Loucy (cell line): ENCODE measurements around the gene SNHG17.

Source experiments
- H2AFZ ChIP-seq: fragments of 200-600 bp; sonication (generic); 2 replicates; pipeline ENCODE4 v1.6.0; 2016; ENCODE audit warnings: antibody characterized with exemption, mild to moderate bottlenecking, low read length, moderate library complexity
- H3F3A ChIP-seq: fragments of 200-600 bp; 2 replicates; pipeline ENCODE4 v1.6.0; 2016; ENCODE audit warnings: antibody characterized with exemption, low read depth, mild to moderate bottlenecking
- H3K27me3 ChIP-seq: fragments of 200-600 bp; sonication (generic); 2 replicates; pipeline ENCODE4 v1.6.1; 2014; ENCODE audit warnings: low read length, mild to moderate bottlenecking; ENCODE audit not compliant: insufficient read depth, poor library complexity, severe bottlenecking
- H3K36me3 ChIP-seq: fragments of 200-600 bp; sonication (generic); 2 replicates; pipeline ENCODE4 v1.6.1; 2016; ENCODE audit warnings: low read length; ENCODE audit not compliant: insufficient read depth
- H3K4me1 ChIP-seq: fragments of 200-600 bp; sonication (generic); 2 replicates; pipeline ENCODE4 v1.5.1; 2014; ENCODE audit warnings: low read length, mild to moderate bottlenecking; ENCODE audit not compliant: insufficient read depth, poor library complexity, severe bottlenecking
- H3K4me2 ChIP-seq: fragments of 200-600 bp; sonication (generic); 2 replicates; pipeline ENCODE4 v1.6.0; 2014; ENCODE audit warnings: antibody characterized with exemption, low read length, low read depth, mild to moderate bottlenecking; ENCODE audit not compliant: poor library complexity, severe bottlenecking
- H3K4me3 ChIP-seq: fragments of 200-600 bp; sonication (generic); 2 replicates; pipeline ENCODE4 v1.5.1; 2014; ENCODE audit warnings: low read length, mild to moderate bottlenecking, mixed read lengths; ENCODE audit not compliant: poor library complexity, severe bottlenecking
- H3K79me2 ChIP-seq: fragments of 200-600 bp; sonication (generic); 2 replicates; pipeline ENCODE4 v1.6.1; 2014; ENCODE audit warnings: low read length; ENCODE audit not compliant: insufficient read depth
- H3K9ac ChIP-seq: fragments of 200-600 bp; sonication (generic); 2 replicates; pipeline ENCODE4 v1.6.0; 2014; ENCODE audit warnings: mild to moderate bottlenecking, low read depth, low read length, moderate library complexity; ENCODE audit not compliant: poor library complexity, severe bottlenecking
- H3K9me2 ChIP-seq: fragments of 200-600 bp; sonication (generic); replicated peaks from 2 replicates; pipeline ENCODE4 v1.6.1; 2016; ENCODE audit warnings: low read depth, low read length, mixed read lengths
- H3K9me3 ChIP-seq: fragments of 200-600 bp; sonication (generic); 2 replicates; pipeline ENCODE4 v1.6.1; 2014; ENCODE audit warnings: mild to moderate bottlenecking, antibody characterized with exemption, low read length, low read depth; ENCODE audit not compliant: insufficient read depth
- H4K20me1 ChIP-seq: fragments of 200-600 bp; sonication (generic); 2 replicates; pipeline ENCODE4 v1.6.0; 2014; ENCODE audit warnings: antibody characterized with exemption, low read length, mild to moderate bottlenecking; ENCODE audit not compliant: insufficient read depth, poor library complexity, severe bottlenecking
- CTCF ChIP-seq: fragments of 200-600 bp; sonication (generic); conservative IDR thresholded peaks from 2 replicates; pipeline ENCODE4 v1.5.1; 2014; ENCODE audit warnings: mild to moderate bottlenecking, antibody characterized with exemption, low read length
- EZH2phosphoT487 ChIP-seq: fragments of 200-600 bp; IDR thresholded peaks from 2 replicates; pipeline ENCODE4 v1.6.1; 2018; ENCODE audit warnings: antibody characterized with exemption, mild to moderate bottlenecking, moderate library complexity, borderline replicate concordance

SNHG17 gene

GRCh38 chr20:38395165-38395564 lies 40.0 kb downstream of the SNHG17 start:
- Histone ChIP-seq H3K27me3 (no peaks in the 10 kb centered on the region), H3K4me3 (no peak overlapping the region), H3K9me2 (no peaks in the 10 kb centered on the region), H3K36me3 (no peaks in the 10 kb centered on the region), H2AFZ (no peak overlapping the region), H3K4me1 (no peaks in the 10 kb centered on the region), H3K4me2 (no peak overlapping the region), H3F3A (no peaks in the 10 kb centered on the region), H3K79me2 (no peaks in the 10 kb centered on the region), H3K9me3 (no peaks in the 10 kb centered on the region), H3K9ac (no peak overlapping the region), H4K20me1 (no peaks in the 10 kb centered on the region)
- TF ChIP-seq EZH2phosphoT487 (no peak), CTCF (no peak)

DNA sequence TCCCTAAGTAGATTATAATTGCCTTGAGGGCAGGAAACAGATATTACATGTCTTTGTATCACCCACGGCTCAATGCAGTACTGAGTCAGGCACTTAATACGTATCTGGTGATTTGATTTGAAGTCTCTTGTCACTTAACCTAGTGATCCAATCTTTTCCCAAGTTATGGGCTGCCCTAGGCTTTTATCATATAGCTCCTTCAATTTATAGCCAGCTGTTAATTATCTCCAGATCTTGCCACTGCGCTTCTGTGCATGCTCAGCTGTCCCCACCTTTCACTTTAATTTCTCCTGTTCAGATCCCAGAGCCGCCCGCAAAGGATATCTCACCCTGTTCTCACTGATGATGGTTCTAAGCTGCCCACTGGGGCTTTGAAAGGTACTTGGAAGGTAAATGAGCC lies 41.9 kb downstream of the SNHG17 start:
- Histone ChIP-seq H2AFZ (no peak overlapping the region), H3K4me2 (no peak overlapping the region)

DNA sequence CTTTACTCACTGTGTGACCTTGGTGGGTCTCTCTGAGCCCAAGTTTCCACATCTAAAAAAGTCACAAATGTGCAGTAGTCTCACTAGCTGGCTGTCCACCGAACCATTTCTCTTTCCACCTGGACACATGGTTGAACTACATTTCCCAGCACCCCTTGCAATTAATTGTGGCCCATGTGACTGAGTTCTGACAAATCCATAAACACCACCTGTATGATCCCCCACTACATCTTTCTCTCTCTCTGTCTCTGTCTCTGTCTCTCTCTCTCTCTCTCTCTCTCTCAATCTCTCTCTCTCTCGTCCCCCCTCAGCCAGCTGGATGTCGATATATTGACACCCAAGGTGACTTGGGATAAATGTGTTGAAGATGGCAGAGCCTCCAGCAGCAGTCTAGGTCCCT lies 42.8 kb downstream of the SNHG17 start:
- H3K79me2 ChIP-seq: no peaks in the 10 kb centered on the region
- H3K4me3 ChIP-seq: no peak overlapping the region
- H3K9me2 ChIP-seq: no peaks in the 10 kb centered on the region
- TF ChIP-seq EZH2phosphoT487: no peak
- TF ChIP-seq CTCF: no peak
- H3K4me1 ChIP-seq: no peaks in the 10 kb centered on the region
- H3K9ac ChIP-seq: no peak overlapping the region
- H3K36me3 ChIP-seq: no peaks in the 10 kb centered on the region
- no peak overlapping the region for H3K4me2 ChIP-seq
- H2AFZ ChIP-seq: no peak overlapping the region
- H4K20me1 ChIP-seq: no peaks in the 10 kb centered on the region
- no peaks in the 10 kb centered on the region for H3K27me3 ChIP-seq
- H3K9me3 ChIP-seq: no peaks in the 10 kb centered on the region
- no peaks in the 10 kb centered on the region for H3F3A ChIP-seq

More for the DNA sequence above, 41.9 kb downstream of the SNHG17 start:
- no peaks in the 10 kb centered on the region for H3K36me3 ChIP-seq
- H4K20me1 ChIP-seq: no peaks in the 10 kb centered on the region
- H3F3A ChIP-seq: no peaks in the 10 kb centered on the region
- H3K9me3 ChIP-seq: no peaks in the 10 kb centered on the region
- no peaks in the 10 kb centered on the region for H3K9me2 ChIP-seq
- TF ChIP-seq EZH2phosphoT487: no peak
- TF ChIP-seq CTCF: no peak
- no peaks in the 10 kb centered on the region for H3K27me3 ChIP-seq
- no peaks in the 10 kb centered on the region for H3K4me1 ChIP-seq
- H3K4me3 ChIP-seq: no peak overlapping the region
- H3K9ac ChIP-seq: no peak overlapping the region
- H3K79me2 ChIP-seq: no peaks in the 10 kb centered on the region
